K562 (cell line): Measurements from ENCODE around the gene SPOCD1. TPM values are rescaled to one million over a fixed set of nuclear protein-coding genes. Genes with fewer than 3 reads are reported as not detected.
A peak's percentile ranks its signal among the peaks of the same experiment; 100 is the strongest.

Experiments
- ATF2 ChIP-seq: sonication (generic); formaldehyde crosslinking; IDR thresholded peaks from 2 replicates; pipeline ENCODE4 v1.8.1; 2022; ENCODE audit warnings: missing genetic modification reagents
- ELK3 ChIP-seq: fragments of 450-650 bp; formaldehyde crosslinking; IDR thresholded peaks from 2 replicates; pipeline ENCODE4 v1.4.0; 2020; ENCODE audit warnings: mild to moderate bottlenecking
- FOXM1 ChIP-seq, 2 experiments: fragments of 450-650 bp in 1 of 2; sonication (generic) in 1 of 2; formaldehyde crosslinking in 1 of 2; IDR thresholded peaks; 2 replicates each; pipeline versions ENCODE4 v1.6.1 to v1.9.0; 2017 to 2022; ENCODE audit warnings: low read depth in 2 of 2, mild to moderate bottlenecking in 2 of 2, missing genetic modification reagents in 1 of 2, moderate library complexity in 1 of 2
- IRF2 ChIP-seq: sonication (generic); formaldehyde crosslinking; IDR thresholded peaks from 2 replicates; pipeline ENCODE4 v1.8.1; 2022; ENCODE audit warnings: mild to moderate bottlenecking, missing genetic modification reagents
- MYC ChIP-seq, 2 experiments: fragments of 250-450 bp in 1 of 2; sonication (Bioruptor Pico) in 1 of 2; IDR thresholded peaks; 2 replicates each; pipeline versions ENCODE4 v1.5.1 to v1.6.1; 2012 to 2021; ENCODE audit warnings: low read depth in 2 of 2, borderline replicate concordance in 1 of 2, improper control_type of control experiment in 1 of 2, low read length in 1 of 2, mild to moderate bottlenecking in 1 of 2, moderate library complexity in 1 of 2
- PKNOX1 ChIP-seq: fragments of 450-650 bp; IDR thresholded peaks from 2 replicates; pipeline ENCODE4 v1.6.1; 2016
- SAP30 ChIP-seq: fragments of 200-600 bp; sonication (generic); IDR thresholded peaks from 2 replicates; pipeline ENCODE4 v1.6.1; 2012; ENCODE audit warnings: borderline replicate concordance, low read depth, mild to moderate bottlenecking, moderate library complexity, low read length, control low read depth, inconsistent platforms; ENCODE audit not compliant: insufficient read depth, poor library complexity, severe bottlenecking
- SNAPC5 ChIP-seq: fragments of 250-450 bp; sonication (Bioruptor Pico); IDR thresholded peaks from 2 replicates; pipeline ENCODE4 v1.8.0; 2021; ENCODE audit warnings: moderate library complexity, mild to moderate bottlenecking, inconsistent platforms
- SPI1 ChIP-seq: IDR thresholded peaks from 2 replicates; pipeline ENCODE4 v1.6.1; 2011; ENCODE audit warnings: low read depth, low read length, control low read depth, borderline replicate concordance
- XRCC5 ChIP-seq: fragments of 200-400 bp; formaldehyde crosslinking; IDR thresholded peaks from 2 replicates; pipeline ENCODE4 v1.6.1; 2017; ENCODE audit warnings: low read depth, mild to moderate bottlenecking, low read length
- ZBTB2 ChIP-seq: fragments of 450-650 bp; IDR thresholded peaks from 2 replicates; pipeline ENCODE4 v1.6.1; 2016; ENCODE audit warnings: antibody characterized with exemption
- ZNF165 ChIP-seq: fragments of 250-450 bp; sonication (Bioruptor Pico); IDR thresholded peaks from 2 replicates; pipeline ENCODE4 v1.4.0; 2020; ENCODE audit warnings: borderline replicate concordance
- ZNF23 ChIP-seq: fragments of 250-450 bp; sonication (Bioruptor Pico); IDR thresholded peaks from 2 replicates; pipeline ENCODE4 v1.4.0; 2020; ENCODE audit warnings: mild to moderate bottlenecking
- polyA plus RNA-seq, 8 experiments: library from polyadenylated mRNA; depleted of rRNA in 4 of 8; stranded (reverse) in 5 of 8; unstranded in 3 of 8; fragments of >200 nt; fragmentation: Nextera tagmentation in 2 of 8; fragmentation: Illumina TruSeq in 1 of 8; extraction: Ambion mirVana in 2 of 8; extraction: Trizol in 1 of 8; gene quantifications; 2 replicates each; pipeline versions ENCODE4 v1.2.1 to v1.2.3, GENCODE V29; 2011 to 2014; ENCODE audit warnings: inconsistent platforms in 1 of 8, missing spikeins in 1 of 8
- total RNA-seq, 7 experiments: library from RNA; depleted of rRNA in 6 of 7; stranded (reverse); fragments of >200 nt in 6 of 7; fragmentation: Illumina TruSeq in 2 of 7; extraction: Trizol in 2 of 7; gene quantifications; 2 replicates each; pipeline versions ENCODE4 v1.2.1 to v1.2.3, GENCODE V29; 2011 to 2021; ENCODE audit warnings: low replicate concordance in 1 of 7
- TF ChIP-seq, protein P1 (sequence below): fragments of 250-450 bp; sonication (Bioruptor Pico); IDR thresholded peaks from 2 replicates; pipeline ENCODE4 v1.5.0; 2020; ENCODE audit warnings: mild to moderate bottlenecking, borderline replicate concordance
- TF ChIP-seq, protein P2 (sequence below): fragments of 250-450 bp; sonication (Bioruptor Pico); IDR thresholded peaks from 2 replicates; pipeline ENCODE4 v1.4.0; 2020; ENCODE audit warnings: mild to moderate bottlenecking

The SPOCD1 gene
- total and polyA plus RNA-seq, 9 of the 15 experiments (the other 6 are each of a cell fraction or from before 2014, with no cell fraction given), result 0.03 to 0.71 (median 0.26) TPM; not detected in 1

GRCh38 chr1:31789259-31790065 is 26.4 kb downstream of the SPOCD1 start (continued):
- TF ChIP-seq FOXM1 (IDR thresholded peaks at IDR 0.05; ENCODE audit: low read depth), result no peak
- TF ChIP-seq FOXM1 (CRISPR knock-in tag; IDR thresholded peaks at IDR 0.05; ENCODE audit: low read depth), result no peak
- no peak for TF ChIP-seq SAP30
- no peak for TF ChIP-seq SNAPC5 (CRISPR knock-in tag)
- TF ChIP-seq PKNOX1, result no peak
- TF ChIP-seq ATF2 (CRISPR knock-in tag), result no peak
- no peak for TF ChIP-seq SPI1
- no peak for TF ChIP-seq ELK3 (CRISPR knock-in tag)
- TF ChIP-seq IRF2, result no peak
- TF ChIP-seq, protein P1, sequence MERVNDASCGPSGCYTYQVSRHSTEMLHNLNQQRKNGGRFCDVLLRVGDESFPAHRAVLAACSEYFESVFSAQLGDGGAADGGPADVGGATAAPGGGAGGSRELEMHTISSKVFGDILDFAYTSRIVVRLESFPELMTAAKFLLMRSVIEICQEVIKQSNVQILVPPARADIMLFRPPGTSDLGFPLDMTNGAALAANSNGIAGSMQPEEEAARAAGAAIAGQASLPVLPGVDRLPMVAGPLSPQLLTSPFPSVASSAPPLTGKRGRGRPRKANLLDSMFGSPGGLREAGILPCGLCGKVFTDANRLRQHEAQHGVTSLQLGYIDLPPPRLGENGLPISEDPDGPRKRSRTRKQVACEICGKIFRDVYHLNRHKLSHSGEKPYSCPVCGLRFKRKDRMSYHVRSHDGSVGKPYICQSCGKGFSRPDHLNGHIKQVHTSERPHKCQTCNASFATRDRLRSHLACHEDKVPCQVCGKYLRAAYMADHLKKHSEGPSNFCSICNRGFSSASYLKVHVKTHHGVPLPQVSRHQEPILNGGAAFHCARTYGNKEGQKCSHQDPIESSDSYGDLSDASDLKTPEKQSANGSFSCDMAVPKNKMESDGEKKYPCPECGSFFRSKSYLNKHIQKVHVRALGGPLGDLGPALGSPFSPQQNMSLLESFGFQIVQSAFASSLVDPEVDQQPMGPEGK (CRISPR knock-in tag), result no peak
- TF ChIP-seq MYC (IDR thresholded peaks at IDR 0.05; ENCODE audit: low read depth, low read length), result peak; percentile 47; the same call in 1 of the 2 replicates
- no peak for TF ChIP-seq MYC (CRISPR knock-in tag; IDR thresholded peaks at IDR 0.05; ENCODE audit: borderline replicate concordance, low read depth)
- TF ChIP-seq XRCC5, result no peak
- no peak for TF ChIP-seq ZNF165
- TF ChIP-seq ZBTB2, result no peak
- TF ChIP-seq, protein P2, sequence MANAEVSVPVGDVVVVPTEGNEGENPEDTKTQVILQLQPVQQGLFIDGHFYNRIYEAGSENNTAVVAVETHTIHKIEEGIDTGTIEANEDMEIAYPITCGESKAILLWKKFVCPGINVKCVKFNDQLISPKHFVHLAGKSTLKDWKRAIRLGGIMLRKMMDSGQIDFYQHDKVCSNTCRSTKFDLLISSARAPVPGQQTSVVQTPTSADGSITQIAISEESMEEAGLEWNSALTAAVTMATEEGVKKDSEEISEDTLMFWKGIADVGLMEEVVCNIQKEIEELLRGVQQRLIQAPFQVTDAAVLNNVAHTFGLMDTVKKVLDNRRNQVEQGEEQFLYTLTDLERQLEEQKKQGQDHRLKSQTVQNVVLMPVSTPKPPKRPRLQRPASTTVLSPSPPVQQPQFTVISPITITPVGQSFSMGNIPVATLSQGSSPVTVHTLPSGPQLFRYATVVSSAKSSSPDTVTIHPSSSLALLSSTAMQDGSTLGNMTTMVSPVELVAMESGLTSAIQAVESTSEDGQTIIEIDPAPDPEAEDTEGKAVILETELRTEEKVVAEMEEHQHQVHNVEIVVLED (CRISPR knock-in tag), result no peak
- no peak for TF ChIP-seq ZNF23 (CRISPR knock-in tag)
